Body of pancreas (tissue), 4 donors: ENCODE results near the gene B3GNT4. TPM values are rescaled to one million over a fixed set of nuclear protein-coding genes. Genes with fewer than 3 reads are reported as not detected.

Experiments used
- ATAC-seq: fragments of 150-250 bp; one replicate; pipeline ENCODE4 v1.9.1; 2016
- DNase-seq, 4 donors: peaks; one replicate each; pipeline ENCODE4 v3.0.0-alpha.2; 2019
- H3K27ac ChIP-seq, 4 donors: fragments of 200-600 bp; sonication (generic); 1 replicate in 3 of 4; 2 replicates in 1 of 4; pipeline versions ENCODE4 v1.5.1 to v1.6.1; 2016 to 2019; ENCODE audit warnings: mild to moderate bottlenecking in 1 of 4, mixed read lengths in 1 of 4, moderate library complexity in 1 of 4
- H3K27me3 ChIP-seq, 2 donors: fragments of 200-600 bp; sonication (generic); one replicate each; pipeline ENCODE4 v1.6.0; 2016; ENCODE audit warnings: mild to moderate bottlenecking in 1 of 2
- H3K36me3 ChIP-seq, 2 donors: fragments of 200-600 bp; sonication (generic); replicated peaks in 1 of 2; 2 replicates each; pipeline ENCODE4 v1.5.1; 2016; ENCODE audit warnings: low read depth in 2 of 2; ENCODE audit not compliant: insufficient read depth in 1 of 2
- H3K4me1 ChIP-seq: fragments of 200-600 bp; sonication (generic); one replicate; pipeline ENCODE4 v1.6.0; 2016
- H3K4me3 ChIP-seq, 2 donors: fragments of 200-600 bp; sonication (generic); 1 replicate in 1 of 2; 2 replicates in 1 of 2; pipeline ENCODE4 v1.5.1; 2016 to 2019
- H3K9me3 ChIP-seq, 3 donors: fragments of 200-600 bp; sonication (generic); 1 replicate in 2 of 3; 2 replicates in 1 of 3; pipeline ENCODE4 v1.5.1; 2016
- CTCF ChIP-seq, 7 experiments: fragments of 450-650 bp in 4 of 7; fragments of 200-600 bp in 3 of 7; sonication (generic) in 3 of 7; IDR thresholded peaks; one replicate each; pipeline ENCODE4 v1.5.1; 2016 to 2019; ENCODE audit warnings: antibody characterized with exemption in 7 of 7
- POLR2A ChIP-seq, 3 donors: fragments of 450-650 bp; IDR thresholded peaks; one replicate each; pipeline ENCODE4 v1.6.1; 2016; ENCODE audit warnings: antibody characterized with exemption in 3 of 3, mild to moderate bottlenecking in 2 of 3
- WGBS, 2 donors: methylation state at CpG; one replicate each; pipeline ENCODE4 v1.1.5; 2017; 5-methylcytosine and 5-hydroxymethylcytosine counted together
- intact Hi-C: fragments of 100-400 bp; cut with DNase I; formaldehyde crosslinking; loops from one replicate; pipeline ENCODE4 v1.15.1; 2023
- total RNA-seq, 2 donors: library from RNA; depleted of rRNA; stranded (reverse); fragments of >200 nt; gene quantifications; one replicate each; pipeline ENCODE4 v1.1.0, GENCODE V29; 2016

The B3GNT4 gene
- total RNA-seq, 2 donors from 2014 or later: not detected

DNA sequence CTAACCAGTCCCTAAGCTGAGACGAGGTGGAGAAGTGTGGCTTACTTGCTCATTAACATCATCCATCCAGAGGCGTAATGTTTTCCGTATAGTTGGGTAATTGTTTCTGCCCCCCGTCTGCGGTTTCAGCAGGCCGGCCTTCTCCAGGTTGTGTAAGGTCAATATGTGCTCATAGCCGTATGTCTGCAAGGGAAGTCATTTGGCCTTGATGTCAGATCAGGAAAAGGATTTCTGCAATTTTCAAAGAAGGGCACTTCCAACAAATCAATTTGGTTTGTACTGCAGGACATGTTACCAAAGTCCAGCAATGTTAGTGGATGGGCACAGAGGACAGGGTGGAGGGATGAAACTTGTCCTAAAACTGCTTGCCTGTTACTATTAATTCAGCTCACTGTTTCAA is 32.2 kb downstream of the B3GNT4 start:
- peaks cover 0 to 17% of the 10 kb centered on the region in 2 donors for H3K36me3 ChIP-seq
- ATAC-seq: no peak

GRCh38 chr12:122238861-122239260 is 35.4 kb downstream of the B3GNT4 start:
- TF ChIP-seq POLR2A (IDR thresholded peaks at IDR 0.05): no peak
- no peak for TF ChIP-seq CTCF (IDR thresholded peaks at IDR 0.05)
- intact Hi-C loops: no loop called here
- Histone ChIP-seq H3K9me3 (peaks cover 0 to 3% (median 0%) of the 10 kb centered on the region in 3 donors), H3K4me1 (no peaks in the 10 kb centered on the region), H3K27me3 (no peaks in the 10 kb centered on the region), H3K27ac (no peak overlapping the region), H3K36me3 (peaks cover 0 to 11% of the 10 kb centered on the region in 2 donors), H3K4me3 (no peak overlapping the region)
- WGBS, 2 donors: 92 to 95% methylated on average over 5 of the region's 5 CpGs
- no peak for DNase-seq
- no peak for ATAC-seq

More for the DNA sequence above, 32.2 kb downstream of the B3GNT4 start:
- H3K4me1 ChIP-seq: no peaks in the 10 kb centered on the region
- H3K27me3 ChIP-seq: no peaks in the 10 kb centered on the region
- DNase-seq: no peak
- H3K4me3 ChIP-seq: no peak overlapping the region
- no peak overlapping the region for H3K27ac ChIP-seq
- no peak for TF ChIP-seq POLR2A (IDR thresholded peaks at IDR 0.05)
- no peak for TF ChIP-seq CTCF (IDR thresholded peaks at IDR 0.05)
- intact Hi-C loops: no loop called here
- H3K9me3 ChIP-seq: no peaks in the 10 kb centered on the region
- 79 to 89% methylated on average over 7 of the region's 7 CpGs for WGBS, 2 donors

GRCh38 chr12:122243965-122244364 is 40.5 kb downstream of the B3GNT4 start:
- ATAC-seq (no peak), DNase-seq (no peak)
- H3K27ac ChIP-seq: no peak overlapping the region
- no peak overlapping the region for H3K4me3 ChIP-seq
- H3K9me3 ChIP-seq: peaks cover 0 to 3% (median 0%) of the 10 kb centered on the region in 3 donors
- WGBS, 2 donors: 65 to 73% methylated on average over 6 of the region's 6 CpGs
- no peaks in the 10 kb centered on the region for H3K4me1 ChIP-seq
- H3K27me3 ChIP-seq: no peaks in the 10 kb centered on the region
- peaks cover 0 to 12% of the 10 kb centered on the region in 2 donors for H3K36me3 ChIP-seq
- no peak for TF ChIP-seq POLR2A (IDR thresholded peaks at IDR 0.05)
- no peak for TF ChIP-seq CTCF (IDR thresholded peaks at IDR 0.05)
- intact Hi-C loops: no loop called here

DNA sequence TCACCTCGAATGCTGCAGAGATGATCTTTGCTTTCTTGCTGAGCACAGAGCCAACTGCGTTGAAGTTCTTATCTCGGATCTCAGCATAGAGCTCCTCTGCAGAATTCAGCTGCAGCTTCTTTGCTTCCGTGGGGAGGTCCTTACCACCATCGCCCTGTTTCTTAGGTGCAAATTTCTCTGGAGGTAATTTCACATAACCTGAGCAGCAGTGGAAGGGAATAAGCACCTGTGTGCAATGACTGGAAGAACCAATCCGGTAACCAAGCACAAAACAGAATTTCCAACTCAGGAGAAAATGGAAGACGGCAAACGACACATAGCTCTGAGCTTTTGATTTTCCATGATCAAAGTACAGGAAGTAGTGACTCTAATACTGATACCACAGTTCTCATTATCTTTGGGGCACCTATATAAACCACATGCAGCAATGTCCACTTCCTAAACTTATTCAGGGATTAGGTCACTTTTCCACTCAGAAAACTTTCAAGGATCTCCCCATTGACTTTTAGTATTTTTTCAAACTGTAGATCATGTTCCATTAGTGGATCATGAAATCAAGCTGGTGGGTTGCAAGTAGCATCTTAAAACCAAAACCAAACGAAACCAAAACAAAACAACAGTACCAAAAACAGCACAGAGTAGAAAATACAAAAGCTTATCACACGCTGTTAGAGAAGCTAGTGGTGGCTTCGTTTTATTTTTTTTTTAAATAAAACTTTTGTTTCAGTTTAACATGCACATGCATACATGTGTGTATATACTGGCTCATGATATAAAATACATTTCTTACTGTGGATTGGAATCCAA is 41.3 kb downstream of the B3GNT4 start:
- DNase-seq (no peak), ATAC-seq (no peak)
- no peaks in the 10 kb centered on the region for H3K4me1 ChIP-seq
- TF ChIP-seq CTCF (IDR thresholded peaks at IDR 0.05) (no peak), POLR2A (IDR thresholded peaks at IDR 0.05) (no peak)
- no peaks in the 10 kb centered on the region for H3K27me3 ChIP-seq
- H3K4me3 ChIP-seq: no peak overlapping the region
- no peak overlapping the region for H3K27ac ChIP-seq
- WGBS, 2 donors: 74 to 82% methylated on average over 10 to 11 of the region's 11 CpGs
- intact Hi-C loops: no loop called here
- peaks cover 0 to 12% of the 10 kb centered on the region in 2 donors for H3K36me3 ChIP-seq
- peaks cover 0 to 3% (median 0%) of the 10 kb centered on the region in 3 donors for H3K9me3 ChIP-seq

GRCh38 chr12:122245553-122245952 is 42.0 kb downstream of the B3GNT4 start:
- Histone ChIP-seq H3K4me3 (no peak overlapping the region), H3K27me3 (no peaks in the 10 kb centered on the region), H3K4me1 (no peaks in the 10 kb centered on the region), H3K27ac (no peak overlapping the region), H3K9me3 (peaks cover 0 to 3% (median 0%) of the 10 kb centered on the region in 3 donors), H3K36me3 (peaks cover 0 to 15% of the 10 kb centered on the region in 2 donors)
- intact Hi-C loops: no loop called here
- ATAC-seq: no peak
- no peak for TF ChIP-seq CTCF (IDR thresholded peaks at IDR 0.05)
- TF ChIP-seq POLR2A (IDR thresholded peaks at IDR 0.05): no peak
- 100% methylated on average over 1 of the region's 1 CpG for WGBS, 2 donors
- DNase-seq: no peak
